Lung (tissue), 12 donors: ENCODE data around the gene OPCML. TPM values are rescaled to one million over a fixed set of nuclear protein-coding genes. Genes with fewer than 3 reads are reported as not detected.

ENCODE experiments used
- ATAC-seq: fragments of 200-7000 bp; cut with Tn5 transposase; one replicate; pipeline ENCODE4 v1.9.1; 2020; ENCODE audit warnings: moderate number of reproducible peaks; ENCODE audit not compliant: insufficient read depth, low FRiP score
- DNase-seq, 3 donors: peaks; one replicate each; pipeline ENCODE4 v3.0.0-alpha.2; 2013 to 2017
- H3K27ac ChIP-seq, 2 donors: one replicate each; pipeline ENCODE4 v1.5.1; 2013; ENCODE audit warnings: mild to moderate bottlenecking in 2 of 2, moderate library complexity in 2 of 2, control low read depth in 1 of 2, inconsistent platforms in 1 of 2, low read depth in 1 of 2, low read length in 1 of 2
- H3K27me3 ChIP-seq, 3 donors: one replicate each; pipeline ENCODE4 v1.5.1; 2013; ENCODE audit warnings: low read length in 2 of 3; ENCODE audit not compliant: control insufficient read depth in 3 of 3, insufficient read depth in 3 of 3
- H3K36me3 ChIP-seq, 4 donors: one replicate each; pipeline ENCODE4 v1.5.1; 2013; ENCODE audit warnings: low read length in 4 of 4, mild to moderate bottlenecking in 1 of 4, moderate library complexity in 1 of 4; ENCODE audit not compliant: control insufficient read depth in 4 of 4, insufficient read depth in 4 of 4
- H3K4me1 ChIP-seq, 5 donors: one replicate each; pipeline ENCODE4 v1.5.1; 2013; ENCODE audit warnings: low read length in 5 of 5, mild to moderate bottlenecking in 2 of 5, moderate library complexity in 1 of 5; ENCODE audit not compliant: control insufficient read depth in 5 of 5, insufficient read depth in 5 of 5
- H3K4me3 ChIP-seq: one replicate; pipeline ENCODE4 v1.5.1; 2013; ENCODE audit warnings: mild to moderate bottlenecking, control low read depth, moderate library complexity
- H3K9ac ChIP-seq, 2 donors: one replicate each; pipeline ENCODE4 v1.5.1; 2013; ENCODE audit warnings: low read length in 2 of 2, control low read depth in 1 of 2; ENCODE audit not compliant: insufficient read depth in 1 of 2
- H3K9me3 ChIP-seq, 4 donors: one replicate each; pipeline ENCODE4 v1.5.1; 2013; ENCODE audit warnings: low read length in 3 of 4, mild to moderate bottlenecking in 1 of 4, moderate library complexity in 1 of 4; ENCODE audit not compliant: control insufficient read depth in 4 of 4, insufficient read depth in 3 of 4
- WGBS, 2 donors: extraction: QIAGEN DNeasy Blood & Tissue Kit; methylation state at CpG; one replicate each; pipeline ENCODE4 v1.1.7; 2013; 5-methylcytosine and 5-hydroxymethylcytosine counted together
- polyA plus RNA-seq, 2 donors: library from polyadenylated mRNA; stranded (reverse); fragments of 200-250 nt; gene quantifications; one replicate each; pipeline ENCODE4 v1.2.1, GENCODE V29; 2013
- total RNA-seq, 2 donors: library from RNA; depleted of rRNA in 1 of 2; stranded (reverse); fragments of >200 nt in 1 of 2; gene quantifications; one replicate each; pipeline ENCODE4 v1.2.1, GENCODE V29; 2014 to 2021
- TF ChIP-seq, protein P1 (sequence below): IDR thresholded peaks from 2 replicates; pipeline ENCODE4 v1.5.1; 2012; ENCODE audit warnings: mild to moderate bottlenecking; ENCODE audit errors: control extremely low read depth, extremely low read depth
- donor health status: control.
- donor health status: control.
- donor health status: Bipolar disorder and iron deficiency.
- donor health status: healthy.
- donor health status: DM: yes; HTN: yes; CAD: no.

Gene OPCML
- total and polyA plus RNA-seq, 4 donors: 0.49 to 0.74 TPM; not detected in 2

- WGBS, 2 donors: 79 to 84% methylated on average over 6 of the region's 6 CpGs
- H3K27ac ChIP-seq: no peak overlapping the region
- H3K4me1 ChIP-seq: no peaks in the 10 kb centered on the region
- H3K27me3 ChIP-seq: no peaks in the 10 kb centered on the region
- no peak overlapping the region for H3K4me3 ChIP-seq
- H3K9me3 ChIP-seq: peaks cover 0 to 3% (median 0%) of the 10 kb centered on the region in 4 donors
- H3K36me3 ChIP-seq: no peaks in the 10 kb centered on the region
- TF ChIP-seq, protein P1, sequence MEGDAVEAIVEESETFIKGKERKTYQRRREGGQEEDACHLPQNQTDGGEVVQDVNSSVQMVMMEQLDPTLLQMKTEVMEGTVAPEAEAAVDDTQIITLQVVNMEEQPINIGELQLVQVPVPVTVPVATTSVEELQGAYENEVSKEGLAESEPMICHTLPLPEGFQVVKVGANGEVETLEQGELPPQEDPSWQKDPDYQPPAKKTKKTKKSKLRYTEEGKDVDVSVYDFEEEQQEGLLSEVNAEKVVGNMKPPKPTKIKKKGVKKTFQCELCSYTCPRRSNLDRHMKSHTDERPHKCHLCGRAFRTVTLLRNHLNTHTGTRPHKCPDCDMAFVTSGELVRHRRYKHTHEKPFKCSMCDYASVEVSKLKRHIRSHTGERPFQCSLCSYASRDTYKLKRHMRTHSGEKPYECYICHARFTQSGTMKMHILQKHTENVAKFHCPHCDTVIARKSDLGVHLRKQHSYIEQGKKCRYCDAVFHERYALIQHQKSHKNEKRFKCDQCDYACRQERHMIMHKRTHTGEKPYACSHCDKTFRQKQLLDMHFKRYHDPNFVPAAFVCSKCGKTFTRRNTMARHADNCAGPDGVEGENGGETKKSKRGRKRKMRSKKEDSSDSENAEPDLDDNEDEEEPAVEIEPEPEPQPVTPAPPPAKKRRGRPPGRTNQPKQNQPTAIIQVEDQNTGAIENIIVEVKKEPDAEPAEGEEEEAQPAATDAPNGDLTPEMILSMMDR: no peak
- no peak for DNase-seq
- no peak for ATAC-seq
- no peak overlapping the region for H3K9ac ChIP-seq
These were observed 655.6 kb downstream of the OPCML start for GRCh38 chr11:132876705-132877104.

DNA sequence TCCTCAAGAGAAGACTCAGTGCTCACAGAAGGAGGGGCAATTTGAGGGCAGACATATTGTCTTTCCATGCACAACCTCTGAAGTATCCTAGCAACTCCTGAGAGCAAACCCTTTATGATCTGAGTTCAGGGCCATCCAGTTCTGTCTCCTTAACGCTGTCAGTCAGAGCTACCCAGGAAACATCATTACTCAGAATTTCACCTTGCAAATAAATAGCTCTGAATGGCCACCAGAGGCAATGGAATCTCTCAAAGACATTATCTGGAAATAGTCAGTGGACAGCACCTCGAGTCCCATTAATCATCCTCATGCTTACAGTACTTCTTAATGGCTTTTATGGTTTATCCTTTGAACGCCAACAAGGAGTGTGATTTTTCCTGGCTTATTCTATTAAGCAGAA is 656.1 kb downstream of the OPCML start:
- ATAC-seq (no peak), DNase-seq (no peak)
- TF ChIP-seq, protein P1: no peak
- Histone ChIP-seq H3K36me3 (no peaks in the 10 kb centered on the region), H3K4me3 (no peak overlapping the region), H3K9ac (no peak overlapping the region), H3K27ac (no peak overlapping the region), H3K4me1 (no peaks in the 10 kb centered on the region), H3K9me3 (peaks cover 0 to 3% (median 0%) of the 10 kb centered on the region in 4 donors), H3K27me3 (no peaks in the 10 kb centered on the region)
- 66 to 82% methylated on average over 3 of the region's 3 CpGs for WGBS, 2 donors

DNA sequence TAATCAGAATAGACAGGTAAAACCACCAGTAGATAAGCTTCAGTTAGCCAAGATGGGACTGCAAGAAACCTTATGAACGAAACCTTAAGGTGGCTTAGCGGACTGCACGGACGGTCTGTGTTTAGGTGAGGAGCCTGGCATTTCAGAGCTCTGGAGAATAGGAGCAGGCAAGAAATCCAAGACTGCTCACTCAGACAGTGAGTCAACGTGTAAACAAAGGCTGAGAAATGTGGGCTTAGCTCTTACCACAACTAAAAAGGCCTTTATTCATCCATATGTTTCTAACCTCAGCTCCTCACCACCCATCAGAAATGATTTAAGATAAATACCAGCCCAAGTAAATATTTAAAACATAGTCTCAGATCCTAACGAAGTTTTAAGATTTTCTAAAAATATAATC is 657.7 kb downstream of the OPCML start:
- Histone ChIP-seq H3K27ac (no peak overlapping the region), H3K36me3 (no peaks in the 10 kb centered on the region), H3K9me3 (peaks cover 0 to 3% (median 0%) of the 10 kb centered on the region in 4 donors), H3K4me1 (no peaks in the 10 kb centered on the region), H3K27me3 (no peaks in the 10 kb centered on the region), H3K9ac (no peak overlapping the region), H3K4me3 (no peak overlapping the region)
- ATAC-seq (no peak), DNase-seq (no peak)
- TF ChIP-seq, protein P1: no peak
- 71 to 80% methylated on average over 6 of the region's 6 CpGs for WGBS, 2 donors

- ATAC-seq: no peak
- Histone ChIP-seq H3K4me3 (no peak overlapping the region), H3K4me1 (no peaks in the 10 kb centered on the region), H3K9ac (no peak overlapping the region), H3K27ac (no peak overlapping the region), H3K27me3 (no peaks in the 10 kb centered on the region), H3K9me3 (peaks cover 0 to 3% (median 0%) of the 10 kb centered on the region in 4 donors), H3K36me3 (no peaks in the 10 kb centered on the region)
- DNase-seq: no peak
- WGBS, 2 donors: 70 to 81% methylated on average over 5 of the region's 5 CpGs
- TF ChIP-seq, protein P1: no peak
These were observed 658.5 kb downstream of the OPCML start for GRCh38 chr11:132873841-132874240.
